NCI-H748 treated with DMSO at 0.1 percent for 48 hours (cell line): Measurements from ENCODE around the gene ZNF443.
"Not testable (repeated sequence)": the region's sequence is repeated elsewhere in the genome, so short reads cannot be mapped to it uniquely, and the experiment has no call there.

Source experiments
- DNase-seq: peaks from one replicate; lab custom pipeline; 2025; lab: John Stamatoyannopoulos, UW

Gene ZNF443

DNA sequence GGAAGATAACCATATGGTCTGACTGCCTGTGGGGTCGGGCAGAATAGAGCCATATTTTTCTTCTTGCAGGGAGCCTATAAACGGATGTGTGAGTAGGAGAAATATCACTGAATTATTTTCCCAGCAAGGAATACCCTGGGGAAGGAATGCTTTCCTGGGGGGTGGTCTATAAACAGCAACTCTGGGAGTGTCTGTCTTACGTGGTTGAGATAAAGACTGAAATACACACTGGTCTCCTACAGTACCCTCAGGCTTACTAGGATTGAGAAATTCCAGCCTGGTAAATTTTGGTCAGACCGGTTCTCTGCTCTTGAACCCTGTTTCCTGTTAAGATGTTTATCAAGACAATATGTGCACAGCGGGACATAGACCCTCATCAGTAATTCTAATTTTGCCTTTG is 23.5 kb downstream of the ZNF443 start:
- not testable (repeated sequence) for DNase-seq

DNA sequence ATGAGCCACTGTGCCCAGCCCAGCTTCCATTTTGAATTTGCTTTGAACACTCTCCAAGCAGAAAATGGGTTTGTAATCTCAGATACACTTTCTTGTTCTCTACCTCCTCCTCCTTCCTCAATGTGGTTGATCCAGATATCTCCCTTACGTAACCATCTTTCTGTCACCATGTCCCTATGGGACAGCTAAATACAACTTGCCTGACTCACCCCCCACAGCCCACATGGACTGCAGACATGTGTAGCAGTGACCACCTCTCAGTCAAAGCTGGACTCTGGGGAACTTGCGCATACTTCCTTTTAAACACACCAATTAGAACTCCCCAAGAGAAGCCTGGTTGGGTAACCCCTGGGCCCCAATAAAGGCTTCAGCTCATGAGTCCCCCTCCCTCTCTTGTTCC is 28.9 kb downstream of the ZNF443 start:
- no peak for DNase-seq

DNA sequence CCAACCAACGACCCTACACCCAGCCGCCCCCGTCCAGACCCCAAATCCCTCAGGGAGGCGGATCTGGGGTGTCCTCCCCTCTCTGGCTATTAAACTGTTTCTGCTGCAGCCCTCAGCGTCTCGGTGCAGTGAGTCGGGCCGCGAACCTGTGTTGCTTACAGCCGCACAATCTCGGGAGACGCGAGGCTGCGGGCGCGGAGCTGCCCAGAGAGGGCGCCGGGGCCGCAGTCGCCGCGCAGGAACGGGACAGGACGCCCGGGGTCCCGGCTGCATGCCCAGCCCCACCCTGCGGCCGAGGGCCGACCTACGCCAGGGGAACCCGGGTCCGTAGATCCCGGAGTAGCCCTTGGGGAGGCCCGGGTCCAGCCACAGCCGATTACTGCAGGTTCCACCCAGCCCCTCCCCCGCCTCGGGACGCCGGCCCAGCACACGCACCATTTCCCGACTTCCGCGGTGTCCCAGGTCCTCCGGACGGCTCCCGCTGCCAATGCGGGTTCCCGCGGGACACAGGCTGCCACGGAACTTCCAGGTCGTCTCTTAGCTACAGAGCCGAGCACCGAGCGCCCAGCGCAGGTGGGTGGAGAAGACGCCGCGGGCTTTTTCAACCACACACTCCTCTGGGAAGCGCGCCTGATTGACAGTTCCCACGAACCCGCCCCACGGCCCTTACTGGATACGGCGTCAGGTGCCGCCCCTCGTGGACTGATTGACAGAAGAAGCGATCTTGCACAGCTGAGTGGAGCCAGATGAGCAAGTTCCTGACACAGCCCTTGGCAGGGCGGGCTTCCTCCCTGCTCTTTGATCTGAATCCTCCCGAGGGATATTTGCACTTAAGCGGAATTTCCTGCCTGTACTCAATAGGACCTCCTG is 40.0 kb downstream of the ZNF443 start, which contains the start of gene ZNF799:
Gene ZNF799, minus strand, starts transcription at position 639 of the 870 bp plus-strand sequence. Its CDS starts 201 bp downstream, at position 438.
- peak; percentile 71 for DNase-seq

DNA sequence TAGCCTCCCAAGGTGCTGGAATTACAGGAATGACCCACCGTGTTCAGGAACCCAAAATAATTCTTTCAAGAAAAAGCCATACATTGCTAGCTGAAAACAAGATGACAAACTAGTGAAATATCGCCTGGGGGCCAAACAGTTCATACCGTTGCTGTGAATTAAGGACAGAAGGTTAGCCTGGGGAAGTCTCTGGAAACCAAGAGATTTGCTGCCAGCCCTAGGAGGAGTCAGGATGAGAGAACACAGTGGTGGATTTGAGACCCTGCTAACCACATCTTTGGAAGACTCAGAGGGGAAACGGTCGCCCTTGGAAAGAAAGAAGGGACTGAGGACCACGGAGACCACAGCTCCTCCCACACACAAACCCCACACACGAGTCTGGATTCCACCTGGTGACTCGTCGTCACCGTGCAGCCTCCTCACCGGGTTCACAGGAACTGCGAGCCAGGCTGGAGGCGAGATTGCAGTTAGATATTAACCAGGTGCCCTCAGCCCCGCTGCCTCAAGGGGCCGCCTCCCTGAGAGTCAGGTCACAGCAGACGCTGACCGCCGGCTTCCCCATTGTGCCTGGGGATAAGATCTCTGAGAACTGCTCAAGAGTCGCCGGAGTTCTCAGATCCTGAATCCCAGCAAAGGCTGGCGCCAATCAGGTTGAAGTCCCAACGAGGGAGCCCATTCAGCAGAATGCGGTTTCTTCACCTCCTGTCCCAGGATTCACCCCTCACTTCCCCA is 40.8 kb downstream of the ZNF443 start:
- not testable (repeated sequence) for DNase-seq

DNA sequence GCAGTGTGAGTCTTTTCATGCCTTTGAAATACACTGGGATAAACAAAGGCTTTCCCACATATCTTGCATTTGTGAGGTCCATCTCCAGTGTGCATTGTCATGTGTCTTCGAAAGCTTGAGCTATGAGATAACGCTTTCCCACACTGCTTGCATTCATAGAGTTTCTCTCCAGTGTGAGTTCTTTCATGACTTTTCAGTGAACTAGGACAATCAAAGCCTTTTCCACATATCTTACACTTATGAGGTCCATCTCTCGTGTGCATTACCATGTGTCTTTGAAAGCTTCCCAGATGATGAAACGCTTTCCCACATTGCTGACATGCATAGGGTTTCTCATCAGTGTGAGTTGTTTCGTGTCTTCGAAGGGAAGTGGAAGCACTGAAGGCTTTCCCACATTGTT is 49.7 kb downstream of the ZNF443 start:
- not testable (repeated sequence) for DNase-seq

DNA sequence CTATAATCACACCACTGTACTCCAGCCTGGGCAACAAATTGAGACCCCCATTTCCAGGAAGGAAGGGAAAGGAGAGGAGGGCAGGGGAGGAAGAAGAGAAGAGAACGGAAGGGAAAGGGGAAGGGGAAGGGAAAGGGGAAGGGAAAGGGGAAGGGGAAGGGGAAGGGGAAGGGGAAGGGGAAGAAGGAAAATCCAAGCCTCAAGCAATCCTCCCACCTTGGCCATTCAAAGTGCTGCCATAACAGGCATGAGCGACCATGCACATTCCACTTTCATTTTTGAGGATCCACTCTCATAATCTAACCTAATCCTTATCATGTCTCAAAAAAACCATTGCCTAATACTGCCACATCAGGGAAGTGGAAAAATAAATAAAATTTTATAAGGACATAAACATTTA is 54.5 kb downstream of the ZNF443 start:
- DNase-seq: not testable (repeated sequence)

DNA sequence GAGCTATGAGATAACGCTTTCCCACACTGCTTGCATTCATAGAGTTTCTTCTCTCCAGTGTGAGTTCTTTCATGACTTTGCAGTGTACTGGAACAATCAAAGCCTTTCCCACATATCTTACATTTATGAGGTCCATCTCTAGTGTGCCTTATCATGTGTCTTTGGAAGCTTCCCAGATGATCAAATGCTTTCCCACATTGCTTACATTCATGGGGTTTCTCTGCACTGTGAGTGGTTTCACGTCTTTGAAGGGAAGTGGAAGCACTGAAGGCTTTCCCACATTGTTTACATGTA is 60.4 kb downstream of the ZNF443 start:
- DNase-seq: no peak

DNA sequence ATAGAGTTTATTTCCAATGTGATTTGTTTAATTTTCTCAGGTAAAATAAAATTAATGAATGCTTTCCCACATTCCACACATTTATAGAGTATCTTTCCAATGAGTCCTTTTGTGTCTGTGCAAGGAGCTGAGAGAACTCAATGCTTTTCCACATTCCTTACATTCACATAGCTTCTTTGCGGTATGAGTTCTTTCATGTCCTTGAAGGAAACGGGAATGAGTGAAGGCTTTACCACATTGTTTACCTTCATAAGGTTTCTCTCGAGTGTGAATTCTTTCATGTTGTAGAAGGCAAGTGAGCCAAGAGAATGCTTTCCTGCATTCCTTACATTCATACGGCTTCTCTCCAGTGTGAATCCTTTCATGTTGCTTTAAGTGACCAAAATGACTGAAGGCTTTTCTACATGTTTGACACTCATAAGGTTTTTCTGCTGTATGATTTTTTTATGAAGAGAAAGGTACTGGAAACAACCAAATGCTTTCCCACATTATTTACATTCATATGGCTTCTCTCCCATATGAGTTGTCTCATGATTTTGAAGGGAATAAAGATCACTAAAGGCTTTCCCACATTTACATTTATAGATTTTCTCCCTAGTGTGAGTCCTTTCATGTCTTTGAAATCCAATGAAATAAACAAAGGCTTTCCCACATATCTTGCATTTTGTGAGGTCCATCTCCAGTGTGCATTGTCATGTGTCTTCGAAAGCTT is 60.9 kb downstream of the ZNF443 start:
- DNase-seq: no peak
